ENCODE data around the gene UBAC2. TPM values are rescaled to one million over a fixed set of nuclear protein-coding genes. Genes with fewer than 3 reads are reported as not detected.

Gene UBAC2
- total and polyA plus RNA-seq, 4 donors, result 32.9 to 42.3 (median 35.3) TPM

GRCh38 chr13:99360696-99361095, 160.0 kb downstream of the UBAC2 start:
- Histone ChIP-seq H3K4me3 (ENCODE audit: low read depth in 1 of 3, low read length in 3 of 3) (no peak overlapping the region), H3K27ac (ENCODE audit: low read depth in 1 of 2, low read length in 2 of 2) (no peak overlapping the region), H3K9ac (ENCODE audit: low read depth in 1 of 2, low read length in 2 of 2) (no peak overlapping the region), H3K27me3 (ENCODE audit: control insufficient read depth in 4 of 4, insufficient read depth in 4 of 4, low read length in 3 of 4) (no peaks in the 10 kb centered on the region), H3K9me3 (ENCODE audit: control insufficient read depth in 4 of 4, low read length in 3 of 4) (no peaks in the 10 kb centered on the region), H3K36me3 (ENCODE audit: control insufficient read depth in 4 of 4, insufficient read depth in 3 of 4, low read depth in 1 of 4, low read length in 3 of 4) (peaks cover 2 to 26% (median 12%) of the 10 kb centered on the region in 4 donors), H3K4me1 (ENCODE audit: control insufficient read depth in 4 of 4, insufficient read depth in 4 of 4, low read length in 3 of 4) (peaks cover 0 to 8% (median 2%) of the 10 kb centered on the region in 4 donors)
- DNase-seq (ENCODE audit: low spot score), result no peak
- no peak for TF ChIP-seq REST (IDR thresholded peaks at IDR 0.05)
- TF ChIP-seq SP1 (IDR thresholded peaks at IDR 0.05), result no peak
- WGBS, result 96% methylated on average over 10 of the region's 10 CpGs

GRCh38 chr13:99361197-99361596, 160.5 kb downstream of the UBAC2 start:
- TF ChIP-seq HNF4A (conservative IDR thresholded peaks at IDR 0.05) (no peak), RAD21 (IDR thresholded peaks at IDR 0.05) (no peak), ZBTB33 (IDR thresholded peaks at IDR 0.05) (no peak)
- WGBS, result 74% methylated on average over 3 of the region's 3 CpGs
- Histone ChIP-seq H3K27me3 (ENCODE audit: control insufficient read depth in 4 of 4, insufficient read depth in 4 of 4, low read length in 3 of 4) (no peaks in the 10 kb centered on the region), H3K27ac (ENCODE audit: low read depth in 1 of 2, low read length in 2 of 2) (no peak overlapping the region), H3K4me3 (ENCODE audit: low read depth in 1 of 3, low read length in 3 of 3) (no peak overlapping the region), H3K4me1 (ENCODE audit: control insufficient read depth in 4 of 4, insufficient read depth in 4 of 4, low read length in 3 of 4) (peaks cover 0 to 4% (median 2%) of the 10 kb centered on the region in 4 donors), H3K9ac (ENCODE audit: low read depth in 1 of 2, low read length in 2 of 2) (peak overlapping the region in 1 of 2 donors; percentile 21), H3K9me3 (ENCODE audit: control insufficient read depth in 4 of 4, low read length in 3 of 4) (no peaks in the 10 kb centered on the region), H3K36me3 (ENCODE audit: control insufficient read depth in 4 of 4, insufficient read depth in 3 of 4, low read depth in 1 of 4, low read length in 3 of 4) (peaks cover 2 to 26% (median 12%) of the 10 kb centered on the region in 4 donors)
- no peak for DNase-seq (ENCODE audit: low spot score)

- no peak overlapping the region for H3K27ac ChIP-seq (ENCODE audit: low read depth in 1 of 2, low read length in 2 of 2)
- TF ChIP-seq ZBTB33 (IDR thresholded peaks at IDR 0.05) (no peak), FOXA1 (IDR thresholded peaks at IDR 0.05) (no peak), HNF4G (IDR thresholded peaks at IDR 0.05) (no peak), CTCF (IDR thresholded peaks at IDR 0.05; ENCODE audit: low read depth, low read length, missing input control) (no peak), REST (IDR thresholded peaks at IDR 0.05) (no peak), JUND (IDR thresholded peaks at IDR 0.05) (no peak)
- H3K9me3 ChIP-seq (ENCODE audit: control insufficient read depth in 4 of 4, low read length in 3 of 4), result no peaks in the 10 kb centered on the region
- DNase-seq (ENCODE audit: low spot score), result no peak
- WGBS, result 94% methylated on average over 1 of the region's 1 CpG
- H3K9ac ChIP-seq (ENCODE audit: low read depth in 1 of 2, low read length in 2 of 2), result no peak overlapping the region
- H3K36me3 ChIP-seq (ENCODE audit: control insufficient read depth in 4 of 4, insufficient read depth in 3 of 4, low read depth in 1 of 4, low read length in 3 of 4), result peaks cover 2 to 16% (median 10%) of the 10 kb centered on the region in 4 donors
- H3K4me1 ChIP-seq (ENCODE audit: control insufficient read depth in 4 of 4, insufficient read depth in 4 of 4, low read length in 3 of 4), result peaks cover 0 to 4% (median 0%) of the 10 kb centered on the region in 4 donors
- H3K4me3 ChIP-seq (ENCODE audit: low read depth in 1 of 3, low read length in 3 of 3), result no peak overlapping the region
- no peaks in the 10 kb centered on the region for H3K27me3 ChIP-seq (ENCODE audit: control insufficient read depth in 4 of 4, insufficient read depth in 4 of 4, low read length in 3 of 4)
Measured at GRCh38 chr13:99362362-99362761, 161.7 kb downstream of the UBAC2 start.
